ENCODE results near the gene UBFD1. TPM values are rescaled to one million over a fixed set of nuclear protein-coding genes. Genes with fewer than 3 reads are reported as not detected.

UBFD1 gene
- polyA plus RNA-seq, 2 of the 4 experiments (the other 2 are of a cell fraction): 60.0 to 78.0 TPM

GRCh38 chr16:23523321-23523720 is 34.2 kb upstream of the UBFD1 start:
- Histone ChIP-seq H3K4me2 (no peak overlapping the region), H3K4me1 (0 out of 3 replicates have a peak, but pooled peaks cover 3% of the 10 kb centered on the region), H3K27ac (no peak overlapping the region), H3K9me3 (no peaks in the 10 kb centered on the region), H3K4me3 (no peak overlapping the region)
- FAIRE-seq (no peak), ATAC-seq (no peak), DNase-seq (ENCODE audit: low read depth in 1 of 2, low spot score in 1 of 2) (no peak)
- ChIA-PET POLR2A (no interaction called here), CTCF (no interaction called here)
- TF ChIP-seq NR3C1 (IDR thresholded peaks at IDR 0.05): no peak
- TF ChIP-seq HOXB5 (CRISPR knock-in tag; IDR thresholded peaks at IDR 0.05): no peak
- TF ChIP-seq RNF2 (IDR thresholded peaks at IDR 0.05; ENCODE audit: borderline replicate concordance, low read depth): no peak
- TF ChIP-seq REST (IDR thresholded peaks at IDR 0.05): no peak
- 92% methylated on average over 6 of the region's 6 CpGs for WGBS (ENCODE audit: missing lambda C conversion rate)

- DNase-seq (ENCODE audit: low read depth in 1 of 2, low spot score in 1 of 2) (no peak), ATAC-seq (no peak), FAIRE-seq (no peak)
- POLR2A ChIA-PET: no interaction called here
- no peak overlapping the region for H3K4me2 ChIP-seq
- H3K9me3 ChIP-seq: no peaks in the 10 kb centered on the region
- no peak overlapping the region for H3K27ac ChIP-seq
- CTCF ChIA-PET: interaction anchor here (1.4 to 1.6 kb wide), 2 partner anchors 14 to 34 kb away, joined by 4 read pairs; partner anchors contain the start of genes EARS2 and UBFD1
- TF ChIP-seq POLR2AphosphoS2 (conservative IDR thresholded peaks at IDR 0.05; ENCODE audit: low read length) (no peak), REST (IDR thresholded peaks at IDR 0.05) (no peak), EHMT2 (IDR thresholded peaks at IDR 0.05; ENCODE audit: low read depth) (no peak), MAZ (IDR thresholded peaks at IDR 0.05; ENCODE audit: borderline replicate concordance, low read depth, low read length) (no peak), GATA3 (IDR thresholded peaks at IDR 0.05; ENCODE audit: borderline replicate concordance) (no peak), ZNF302 (CRISPR knock-in tag; IDR thresholded peaks at IDR 0.05) (no peak), CBX2 (IDR thresholded peaks at IDR 0.05; ENCODE audit: borderline replicate concordance, low read depth) (no peak), CBX8 (IDR thresholded peaks at IDR 0.05) (no peak), KDM1A (IDR thresholded peaks at IDR 0.05; ENCODE audit: low read depth) (no peak), CHD4 (IDR thresholded peaks at IDR 0.05; ENCODE audit: borderline replicate concordance) (no peak), ZFP36 (IDR thresholded peaks at IDR 0.05; ENCODE audit: borderline replicate concordance, partially characterized antibody) (no peak), ESRRA (IDR thresholded peaks at IDR 0.05; ENCODE audit: borderline replicate concordance, low read length) (no peak), NPAS2 (CRISPR knock-in tag; IDR thresholded peaks at IDR 0.05; ENCODE audit: borderline replicate concordance) (no peak), EHF (CRISPR knock-in tag; IDR thresholded peaks at IDR 0.05) (no peak), CHD2 (IDR thresholded peaks at IDR 0.05; ENCODE audit: low read length, partially characterized antibody) (no peak), JUN (IDR thresholded peaks at IDR 0.05) (no peak)
- H3K4me3 ChIP-seq: no peak overlapping the region
- 0 out of 3 replicates have a peak, but pooled peaks cover 9% of the 10 kb centered on the region for H3K4me1 ChIP-seq
- WGBS (ENCODE audit: missing lambda C conversion rate): 91% methylated on average over 7 of the region's 7 CpGs
Observed at GRCh38 chr16:23523876-23524385, 33.6 kb upstream of the UBFD1 start.

Measured in A549 (cell line).